Activated naive CD8-positive, alpha-beta T cell treated with anti-CD3 and anti-CD28 coated beads, Interleukin-2, amount 50 U/mL, for 16 hours (primary cell): ENCODE measurements around the gene CHI3L1.

Experiments used
- DNase-seq: peaks from one replicate; pipeline ENCODE4 v3.0.0-alpha.2; 2020; ENCODE audit warnings: low read depth, low spot score

The CHI3L1 gene

GRCh38 chr1:203181586-203182386 is 4.7 kb downstream of the CHI3L1 start:
- no peak for DNase-seq

GRCh38 chr1:203180611-203181330 is 5.7 kb downstream of the CHI3L1 start:
- DNase-seq, result no peak

- DNase-seq, result no peak
Observed at GRCh38 chr1:203179667-203180005, 6.9 kb downstream of the CHI3L1 start.

- no peak for DNase-seq
Observed at GRCh38 chr1:203178821-203179666, 7.5 kb downstream of the CHI3L1 start.

- DNase-seq, result no peak
Observed at GRCh38 chr1:203178083-203178482, 8.4 kb downstream of the CHI3L1 start.

GRCh38 chr1:203177470-203178039 is 8.9 kb downstream of the CHI3L1 start:
- no peak for DNase-seq

- DNase-seq, result no peak
Observed at GRCh38 chr1:203177036-203177405, 9.5 kb downstream of the CHI3L1 start.

- no peak for DNase-seq
Observed at GRCh38 chr1:203176273-203177035, 10.1 kb downstream of the CHI3L1 start.

GRCh38 chr1:203175827-203176241 is 10.7 kb downstream of the CHI3L1 start:
- no peak for DNase-seq

GRCh38 chr1:203175237-203175826 is 11.2 kb downstream of the CHI3L1 start, which contains the start of gene MYBPH:
TSS of gene MYBPH (minus strand) at chr1:203175826. CDS start at chr1:203175755, 71 bp downstream.
- DNase-seq, result no peak

- no peak for DNase-seq
Observed at GRCh38 chr1:203174324-203174985, 12.0 kb downstream of the CHI3L1 start.

GRCh38 chr1:203173566-203173965 is 12.9 kb downstream of the CHI3L1 start:
- DNase-seq, result no peak

GRCh38 chr1:203173011-203173555 is 13.4 kb downstream of the CHI3L1 start:
- DNase-seq, result no peak

GRCh38 chr1:203172184-203173010 is 14.1 kb downstream of the CHI3L1 start:
- no peak for DNase-seq

- DNase-seq, result no peak
Observed at GRCh38 chr1:203171341-203172183, 14.9 kb downstream of the CHI3L1 start.

- no peak for DNase-seq
Observed at GRCh38 chr1:203170625-203171330, 15.7 kb downstream of the CHI3L1 start.

- no peak for DNase-seq
Observed at GRCh38 chr1:203169770-203170520, 16.6 kb downstream of the CHI3L1 start.
